HEK293T (cell line): ENCODE data around the gene PACRG.

Experiments
- CTCF ChIA-PET: fragments of 350-600 bp; formaldehyde crosslinking; extraction: SDS; loops from one replicate; lab custom pipeline; 2021; ENCODE audit warnings: antibody characterized with exemption, inconsistent platforms; lab: Yijun Ruan, JAX
- POLR2A ChIA-PET: fragments of 350-600 bp; formaldehyde crosslinking; extraction: SDS; loops from one replicate; lab custom pipeline; 2020; ENCODE audit warnings: antibody characterized with exemption, inconsistent platforms; lab: Yijun Ruan, JAX
- DNase-seq: peaks from one replicate; pipeline ENCODE4 v3.0.0; 2012; ENCODE audit warnings: mixed read lengths; ENCODE audit errors: extremely low spot score
- ARNT ChIP-seq: fragments of 450-650 bp; IDR thresholded peaks from 2 replicates; pipeline ENCODE4 v1.6.1; 2017; ENCODE audit warnings: mild to moderate bottlenecking
- BHLHE40 ChIP-seq: fragments of 450-650 bp; IDR thresholded peaks from 2 replicates; pipeline ENCODE4 v1.6.1; 2016; ENCODE audit warnings: mild to moderate bottlenecking, moderate library complexity, borderline replicate concordance
- CTBP1 ChIP-seq: fragments of 450-650 bp; IDR thresholded peaks from 2 replicates; pipeline ENCODE4 v1.6.1; 2016; ENCODE audit warnings: borderline replicate concordance
- ELF4 ChIP-seq: fragments of 450-650 bp; IDR thresholded peaks from 2 replicates; pipeline ENCODE4 v1.6.1; 2017; ENCODE audit warnings: antibody characterized with exemption
- FOXA1 ChIP-seq: fragments of 450-650 bp; IDR thresholded peaks from 2 replicates; pipeline ENCODE4 v1.6.1; 2016; ENCODE audit warnings: mild to moderate bottlenecking
- FOXK2 ChIP-seq: fragments of 450-650 bp; IDR thresholded peaks from 2 replicates; pipeline ENCODE4 v1.6.1; 2016; ENCODE audit warnings: mild to moderate bottlenecking
- FOXM1 ChIP-seq: fragments of 450-650 bp; IDR thresholded peaks from 2 replicates; pipeline ENCODE4 v1.6.1; 2017; ENCODE audit warnings: mild to moderate bottlenecking, borderline replicate concordance
- HDGF ChIP-seq: fragments of 450-650 bp; IDR thresholded peaks from 2 replicates; pipeline ENCODE4 v1.6.1; 2017; ENCODE audit warnings: antibody characterized with exemption, borderline replicate concordance
- L3MBTL2 ChIP-seq: fragments of 450-650 bp; conservative IDR thresholded peaks from 2 replicates; pipeline ENCODE4 v1.6.1; 2016; ENCODE audit warnings: mild to moderate bottlenecking
- LEF1 ChIP-seq: fragments of 450-650 bp; IDR thresholded peaks from 2 replicates; pipeline ENCODE4 v1.6.1; 2017; ENCODE audit warnings: mild to moderate bottlenecking, borderline replicate concordance
- NFRKB ChIP-seq: fragments of 450-650 bp; IDR thresholded peaks from 2 replicates; pipeline ENCODE4 v1.6.1; 2016; ENCODE audit warnings: mild to moderate bottlenecking, moderate library complexity
- SP1 ChIP-seq: fragments of 450-650 bp; IDR thresholded peaks from 2 replicates; pipeline ENCODE4 v1.6.1; 2017
- SUZ12 ChIP-seq: fragments of 450-650 bp; IDR thresholded peaks from 2 replicates; pipeline ENCODE4 v1.6.1; 2016; ENCODE audit warnings: mild to moderate bottlenecking
- TARDBP ChIP-seq: fragments of 450-650 bp; IDR thresholded peaks from 2 replicates; pipeline ENCODE4 v1.6.1; 2016
- ZNF384 ChIP-seq: fragments of 450-650 bp; IDR thresholded peaks from 2 replicates; pipeline ENCODE4 v1.6.1; 2016
- TF ChIP-seq, protein P1 (sequence below): fragments of 450-650 bp; IDR thresholded peaks from 2 replicates; pipeline ENCODE4 v1.6.1; 2016

PACRG gene

DNA sequence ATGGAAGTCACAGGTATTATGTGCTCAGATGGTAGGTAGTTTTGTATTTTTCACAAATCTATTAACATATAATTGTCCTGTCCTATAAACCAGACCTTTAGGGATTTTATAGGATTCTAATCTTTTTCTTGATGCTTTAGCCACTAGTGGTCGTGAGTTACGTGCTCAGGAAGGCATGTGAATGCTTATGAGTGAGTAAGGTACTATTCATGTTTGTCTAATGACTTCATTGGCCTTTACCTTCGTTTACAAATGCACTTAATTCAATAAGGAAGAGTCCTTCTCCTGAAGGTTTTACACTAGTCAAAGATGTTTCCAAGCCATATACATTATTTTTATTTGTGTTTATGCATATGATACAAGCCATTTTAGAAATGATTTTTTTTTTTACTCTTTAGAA is 23.0 kb downstream of the PACRG start:
- no peak for DNase-seq
- CTCF ChIA-PET: interaction anchor here (0.8 kb wide), 1 partner anchor 457 kb away, joined by 3 read pairs; no protein-coding TSS in a partner anchor
- POLR2A ChIA-PET: no interaction called here
- no peak for TF ChIP-seq SUZ12
- peak; percentile 38; the same call in 1 of the 2 replicates for TF ChIP-seq CTBP1
- no peak for TF ChIP-seq NFRKB
- 0 out of 2 replicates have a peak, but pooled peaks have one; percentile 20 for TF ChIP-seq FOXA1
- TF ChIP-seq TARDBP: no peak
- no peak for TF ChIP-seq FOXK2
- TF ChIP-seq SP1: no peak
- no peak for TF ChIP-seq L3MBTL2
- no peak for TF ChIP-seq LEF1

DNA sequence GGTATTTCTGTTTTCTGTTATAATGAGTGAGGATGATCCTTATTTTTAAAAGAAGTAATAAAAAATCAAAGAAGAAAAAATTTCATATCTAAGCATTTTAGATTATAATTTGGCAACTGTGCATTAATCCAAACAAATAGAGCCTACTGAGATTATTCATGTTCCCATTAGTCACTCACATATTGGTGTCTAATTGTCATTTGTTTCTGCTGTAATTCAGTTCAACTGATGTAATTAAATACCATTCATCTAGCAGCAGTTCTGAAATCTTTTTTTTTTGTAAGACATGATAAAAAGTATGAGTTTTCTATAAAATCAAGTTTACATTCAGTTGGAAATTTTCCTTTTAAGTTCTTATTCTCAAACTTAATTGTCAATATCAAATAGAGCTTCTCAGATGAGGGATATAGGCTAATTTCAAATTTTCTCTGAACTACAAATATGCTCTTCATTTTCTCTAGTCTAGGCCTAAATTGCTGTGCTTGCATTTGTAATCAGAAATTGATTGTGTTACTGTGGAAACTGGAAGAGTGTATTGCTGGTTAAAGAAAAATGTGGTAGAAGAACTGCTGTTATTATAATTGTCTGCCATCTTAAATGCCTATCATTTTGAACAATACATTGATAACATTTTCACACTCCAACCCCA is 23.6 kb downstream of the PACRG start:
- no peak for TF ChIP-seq FOXK2
- no peak for TF ChIP-seq SUZ12
- TF ChIP-seq CTBP1: no peak
- no peak for TF ChIP-seq ELF4
- no peak for TF ChIP-seq BHLHE40
- CTCF ChIA-PET: interaction anchor here (0.8 kb wide), 1 partner anchor 457 kb away, joined by 3 read pairs; no protein-coding TSS in a partner anchor
- DNase-seq: no peak
- POLR2A ChIA-PET: no interaction called here

DNA sequence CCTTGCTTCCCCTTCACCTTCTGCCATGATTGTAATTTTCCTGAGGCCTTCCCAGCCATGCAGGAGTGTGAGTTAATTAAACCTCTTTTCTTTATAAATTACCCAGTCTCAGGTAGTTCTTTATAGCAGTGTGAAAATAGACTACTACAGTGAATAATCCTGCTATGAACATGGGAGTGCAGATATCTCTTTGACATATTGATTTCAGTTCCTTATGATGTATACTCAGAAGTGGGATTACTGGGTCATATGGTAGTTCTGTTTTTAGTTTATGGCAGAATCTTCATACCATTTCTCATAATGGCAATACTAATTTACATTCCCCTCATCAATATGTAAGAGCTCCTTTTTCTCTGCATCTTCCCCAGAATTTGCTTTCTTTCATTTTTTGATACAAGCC is 26.0 kb downstream of the PACRG start:
- TF ChIP-seq TARDBP (no peak), FOXA1 (no peak), BHLHE40 (no peak), ZNF384 (no peak)
- TF ChIP-seq, protein P1, sequence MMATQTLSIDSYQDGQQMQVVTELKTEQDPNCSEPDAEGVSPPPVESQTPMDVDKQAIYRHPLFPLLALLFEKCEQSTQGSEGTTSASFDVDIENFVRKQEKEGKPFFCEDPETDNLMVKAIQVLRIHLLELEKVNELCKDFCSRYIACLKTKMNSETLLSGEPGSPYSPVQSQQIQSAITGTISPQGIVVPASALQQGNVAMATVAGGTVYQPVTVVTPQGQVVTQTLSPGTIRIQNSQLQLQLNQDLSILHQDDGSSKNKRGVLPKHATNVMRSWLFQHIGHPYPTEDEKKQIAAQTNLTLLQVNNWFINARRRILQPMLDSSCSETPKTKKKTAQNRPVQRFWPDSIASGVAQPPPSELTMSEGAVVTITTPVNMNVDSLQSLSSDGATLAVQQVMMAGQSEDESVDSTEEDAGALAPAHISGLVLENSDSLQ: no peak
- POLR2A ChIA-PET: no interaction called here
- no peak for DNase-seq
- CTCF ChIA-PET: no interaction called here

DNA sequence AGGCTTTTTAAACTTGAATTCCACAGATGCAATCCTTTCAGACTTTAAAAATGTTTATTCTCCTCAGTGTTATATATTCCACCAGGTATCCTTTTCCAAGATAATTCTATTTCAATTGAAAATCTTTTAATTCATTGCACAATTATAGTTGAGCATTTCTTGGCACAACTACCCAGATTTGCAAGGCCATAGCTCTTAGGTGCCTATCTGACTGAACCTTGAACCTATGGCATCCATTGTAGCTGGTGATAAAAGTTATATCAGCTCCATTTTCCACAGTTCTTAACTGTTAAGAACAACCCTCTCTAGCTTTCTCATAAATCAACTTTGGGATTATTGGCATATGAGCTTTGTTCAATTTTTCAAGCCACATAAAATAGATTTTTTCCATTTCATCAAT is 42.4 kb downstream of the PACRG start:
- TF ChIP-seq FOXK2: no peak
- TF ChIP-seq ELF4: no peak
- TF ChIP-seq, protein P1: no peak
- TF ChIP-seq ZNF384: no peak
- no peak for TF ChIP-seq CTBP1
- no peak for TF ChIP-seq NFRKB
- no peak for TF ChIP-seq FOXA1
- TF ChIP-seq SP1: no peak
- TF ChIP-seq FOXM1: no peak
- TF ChIP-seq SUZ12: no peak
- no peak for TF ChIP-seq LEF1
- no peak for TF ChIP-seq ARNT
- no peak for TF ChIP-seq HDGF
- no peak for TF ChIP-seq BHLHE40
- no peak for TF ChIP-seq TARDBP
- ChIA-PET POLR2A (no interaction called here), CTCF (no interaction called here)
- DNase-seq: no peak

DNA sequence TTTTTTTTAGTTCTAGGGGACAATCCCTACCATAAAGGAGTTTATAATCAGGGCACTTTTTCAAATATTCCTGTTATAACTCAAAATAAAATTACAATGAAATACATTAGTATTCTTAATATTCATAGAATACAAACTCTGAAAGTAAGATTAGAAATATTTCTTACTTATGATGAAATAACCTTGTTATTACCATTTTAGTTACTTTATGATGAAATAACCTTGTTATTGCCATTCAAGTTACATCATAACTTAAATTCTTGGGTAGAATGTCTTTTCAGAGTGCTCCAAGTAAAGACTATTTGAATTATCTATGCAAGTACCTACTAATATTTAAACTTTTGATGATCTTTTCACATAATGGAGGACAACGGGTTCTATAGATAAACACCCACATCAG is 43.2 kb downstream of the PACRG start:
- ChIA-PET CTCF (no interaction called here), POLR2A (no interaction called here)
- no peak for DNase-seq
- TF ChIP-seq ARNT: no peak
- TF ChIP-seq ELF4: no peak
- TF ChIP-seq FOXM1: no peak
- no peak for TF ChIP-seq FOXA1
- no peak for TF ChIP-seq HDGF
- TF ChIP-seq FOXK2: no peak
- no peak for TF ChIP-seq BHLHE40
- TF ChIP-seq L3MBTL2: no peak
- TF ChIP-seq TARDBP: no peak
- no peak for TF ChIP-seq SUZ12
- no peak for TF ChIP-seq SP1
- TF ChIP-seq, protein P1: no peak
- no peak for TF ChIP-seq ZNF384
- no peak for TF ChIP-seq LEF1
- TF ChIP-seq CTBP1: no peak
- TF ChIP-seq NFRKB: no peak

DNA sequence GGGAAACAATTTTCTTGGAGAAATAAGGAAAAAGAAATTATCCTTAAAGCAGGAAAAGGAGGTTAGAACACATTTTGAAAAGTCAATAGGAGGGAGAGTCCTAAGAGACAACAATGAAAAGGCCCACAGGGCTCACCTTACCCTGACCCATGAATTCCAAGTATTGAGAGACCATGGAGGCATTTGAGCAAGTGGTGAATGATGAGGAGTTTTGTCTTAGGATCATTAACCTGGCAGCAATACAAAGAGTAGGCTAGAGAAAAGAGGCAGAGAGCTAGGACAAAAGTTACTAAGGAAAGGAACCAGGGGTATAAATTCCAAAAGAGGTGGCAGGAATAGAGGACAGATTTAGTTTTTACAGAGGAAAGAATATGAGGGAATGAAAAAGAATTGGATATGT is 44.7 kb downstream of the PACRG start:
- ChIA-PET CTCF (no interaction called here), POLR2A (no interaction called here)
- no peak for DNase-seq
- TF ChIP-seq NFRKB (no peak), LEF1 (no peak), FOXM1 (no peak), FOXK2 (no peak), BHLHE40 (no peak), L3MBTL2 (no peak), HDGF (no peak), ZNF384 (no peak), SP1 (no peak), SUZ12 (no peak), ARNT (no peak), FOXA1 (no peak), ELF4 (no peak), TARDBP (no peak), CTBP1 (no peak)
- TF ChIP-seq, protein P1: no peak
